Measurements from ENCODE around the gene FBXL17. TPM values are rescaled to one million over a fixed set of nuclear protein-coding genes. Genes with fewer than 3 reads are reported as not detected.
"Not testable (repeated sequence)": the region's sequence is repeated elsewhere in the genome, so short reads cannot be mapped to it uniquely, and the experiment has no call there.

The FBXL17 gene
- 1 to 10 TPM; 6.6 to 9.4 TPM for total RNA-seq

DNA sequence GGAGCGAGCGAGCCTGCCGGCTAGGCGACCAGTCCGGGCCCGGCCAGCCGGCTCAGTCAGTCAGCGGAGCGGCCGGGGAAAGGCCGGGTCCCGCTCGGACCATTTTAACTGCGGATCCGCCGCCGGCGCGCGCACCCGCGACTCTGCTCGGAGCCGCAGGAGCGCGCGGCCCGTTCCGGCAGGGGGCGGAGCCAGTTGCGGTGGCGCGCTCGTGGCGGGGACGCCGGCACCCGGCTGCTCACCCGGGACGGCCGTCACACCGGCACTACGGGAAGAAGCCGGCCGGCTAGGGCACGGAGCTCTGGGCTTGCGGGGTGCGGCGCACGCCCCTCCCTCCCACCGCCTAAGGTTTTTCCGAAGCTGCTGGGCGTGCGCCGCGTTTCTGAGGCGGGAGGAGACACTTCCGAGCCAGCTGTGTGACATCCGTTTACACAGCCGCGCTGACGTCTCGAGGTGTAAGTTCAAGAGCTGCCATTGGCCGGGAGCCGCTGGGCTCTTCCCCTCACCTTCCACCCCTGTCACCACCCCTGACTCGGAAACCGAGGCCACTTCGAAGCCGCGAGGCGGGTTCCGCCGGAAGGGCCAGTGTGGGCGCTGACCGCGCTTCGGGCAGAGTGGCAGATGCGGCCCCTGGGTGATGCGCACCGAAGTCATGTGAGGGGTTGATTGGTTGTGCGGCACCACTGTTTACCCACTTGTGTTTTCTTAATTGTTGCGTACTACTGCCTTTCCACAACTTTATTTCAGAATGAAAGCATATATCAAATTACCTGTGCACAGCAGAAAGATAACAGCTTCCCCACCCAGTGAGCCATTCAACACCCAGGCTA is at the start of gene FBXL17:
TSS of gene FBXL17 (minus strand) at position 145 of the 830 bp plus-strand sequence.
- H3K4me3 Mint-ChIP-seq: peak within 1 kb of the TSS; percentile 93
- POLR2A ChIA-PET: interaction anchor here (0.6 to 1.5 kb wide), 10 partner anchors 13 to 1309 kb away, joined by 3 to 10 read pairs (median 4); partner anchors contain the start of gene PJA2
- DNase-seq: peak; percentile 94
- peak; percentile 76 for ATAC-seq
- H3K4me1 Mint-ChIP-seq (ENCODE audit: low read depth): peaks cover 25% of the 10 kb centered on the region
- H3K9me3 Mint-ChIP-seq (ENCODE audit: insufficient read depth): peaks cover 5% of the 10 kb centered on the region
- peak within 1 kb of the TSS; percentile 97 for H3K27ac Mint-ChIP-seq
- H3K27me3 Mint-ChIP-seq (ENCODE audit: low read depth): no peaks in the 10 kb centered on the region
- CTCF ChIA-PET: interaction anchor here (1.8 kb wide), 1 partner anchor 37 kb away, joined by 6 read pairs; no protein-coding TSS in a partner anchor
- peaks cover 13% of the 10 kb centered on the region for H3K36me3 Mint-ChIP-seq (ENCODE audit: low read depth)

- H3K27me3 Mint-ChIP-seq (ENCODE audit: low read depth): peaks cover 6% of the 10 kb centered on the region
- ATAC-seq (no peak), DNase-seq (no peak)
- H3K36me3 Mint-ChIP-seq (ENCODE audit: low read depth): no peaks in the 10 kb centered on the region
- H3K9me3 Mint-ChIP-seq (ENCODE audit: insufficient read depth): no peaks in the 10 kb centered on the region
- CTCF ChIA-PET: no interaction called here
- no peaks in the 10 kb centered on the region for H3K4me1 Mint-ChIP-seq (ENCODE audit: low read depth)
- POLR2A ChIA-PET: no interaction called here
- no peak overlapping the region for H3K4me3 Mint-ChIP-seq
- H3K27ac Mint-ChIP-seq: no peak overlapping the region
Observed at GRCh38 chr5:108430931-108431608, 49.2 kb upstream of the FBXL17 start.

DNA sequence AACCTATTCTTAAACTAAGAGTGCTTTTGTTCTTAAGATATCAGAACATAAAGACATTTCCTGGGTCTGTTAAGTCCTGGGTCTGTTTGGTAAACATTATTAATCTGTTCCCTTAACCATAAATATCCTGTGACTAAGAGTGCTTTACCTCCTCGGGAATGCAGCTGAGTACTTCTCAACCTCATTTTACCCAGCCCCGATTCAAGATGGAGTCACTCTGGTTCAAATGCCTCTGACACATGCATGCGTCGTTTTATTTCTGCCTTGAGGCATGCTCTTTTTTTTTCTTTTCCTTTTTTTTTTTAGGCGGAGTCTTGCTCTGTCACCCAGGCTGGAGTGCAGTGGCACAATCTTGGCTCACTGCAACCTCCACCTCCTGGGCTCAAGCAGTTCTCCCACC is 39.8 kb upstream of the FBXL17 start:
- ChIA-PET CTCF (no interaction called here), POLR2A (no interaction called here)
- DNase-seq: no peak
- no peak overlapping the region for H3K4me3 Mint-ChIP-seq
- peaks cover 6% of the 10 kb centered on the region for H3K27me3 Mint-ChIP-seq (ENCODE audit: low read depth)
- H3K4me1 Mint-ChIP-seq (ENCODE audit: low read depth): no peaks in the 10 kb centered on the region
- H3K9me3 Mint-ChIP-seq (ENCODE audit: insufficient read depth): no peaks in the 10 kb centered on the region
- no peaks in the 10 kb centered on the region for H3K36me3 Mint-ChIP-seq (ENCODE audit: low read depth)
- ATAC-seq: no peak
- no peak overlapping the region for H3K27ac Mint-ChIP-seq

GRCh38 chr5:108420755-108421154 is 38.9 kb upstream of the FBXL17 start:
- POLR2A ChIA-PET: no interaction called here
- Mint-ChIP-seq H3K9me3 (ENCODE audit: insufficient read depth) (no peaks in the 10 kb centered on the region), H3K4me3 (no peak overlapping the region), H3K36me3 (ENCODE audit: low read depth) (no peaks in the 10 kb centered on the region), H3K27me3 (ENCODE audit: low read depth) (peaks cover 3% of the 10 kb centered on the region), H3K27ac (no peak overlapping the region), H3K4me1 (ENCODE audit: low read depth) (no peaks in the 10 kb centered on the region)
- CTCF ChIA-PET: no interaction called here
- DNase-seq: no peak
- no peak for ATAC-seq

GRCh38 chr5:108420158-108420557 is 38.3 kb upstream of the FBXL17 start:
- ATAC-seq: no peak
- no peak for DNase-seq
- Mint-ChIP-seq H3K27ac (no peak overlapping the region), H3K27me3 (ENCODE audit: low read depth) (peaks cover 3% of the 10 kb centered on the region), H3K36me3 (ENCODE audit: low read depth) (no peaks in the 10 kb centered on the region), H3K9me3 (ENCODE audit: insufficient read depth) (no peaks in the 10 kb centered on the region), H3K4me1 (ENCODE audit: low read depth) (no peaks in the 10 kb centered on the region), H3K4me3 (no peak overlapping the region)
- POLR2A ChIA-PET: no interaction called here
- CTCF ChIA-PET: no interaction called here

GRCh38 chr5:108418197-108418596 is 36.3 kb upstream of the FBXL17 start:
- DNase-seq: no peak
- H3K36me3 Mint-ChIP-seq (ENCODE audit: low read depth): no peaks in the 10 kb centered on the region
- H3K27me3 Mint-ChIP-seq (ENCODE audit: low read depth): no peaks in the 10 kb centered on the region
- POLR2A ChIA-PET: no interaction called here
- H3K27ac Mint-ChIP-seq: no peak overlapping the region
- no peaks in the 10 kb centered on the region for H3K9me3 Mint-ChIP-seq (ENCODE audit: insufficient read depth)
- CTCF ChIA-PET: no interaction called here
- no peak for ATAC-seq
- H3K4me3 Mint-ChIP-seq: no peak overlapping the region
- no peaks in the 10 kb centered on the region for H3K4me1 Mint-ChIP-seq (ENCODE audit: low read depth)

- ATAC-seq (no peak), DNase-seq (no peak)
- no peak overlapping the region for H3K27ac Mint-ChIP-seq
- POLR2A ChIA-PET: no interaction called here
- H3K4me3 Mint-ChIP-seq: no peak overlapping the region
- no peaks in the 10 kb centered on the region for H3K27me3 Mint-ChIP-seq (ENCODE audit: low read depth)
- H3K36me3 Mint-ChIP-seq (ENCODE audit: low read depth): no peaks in the 10 kb centered on the region
- no peaks in the 10 kb centered on the region for H3K4me1 Mint-ChIP-seq (ENCODE audit: low read depth)
- H3K9me3 Mint-ChIP-seq (ENCODE audit: insufficient read depth): no peaks in the 10 kb centered on the region
- CTCF ChIA-PET: no interaction called here
Observed at GRCh38 chr5:108417166-108417670, 35.3 kb upstream of the FBXL17 start.

DNA sequence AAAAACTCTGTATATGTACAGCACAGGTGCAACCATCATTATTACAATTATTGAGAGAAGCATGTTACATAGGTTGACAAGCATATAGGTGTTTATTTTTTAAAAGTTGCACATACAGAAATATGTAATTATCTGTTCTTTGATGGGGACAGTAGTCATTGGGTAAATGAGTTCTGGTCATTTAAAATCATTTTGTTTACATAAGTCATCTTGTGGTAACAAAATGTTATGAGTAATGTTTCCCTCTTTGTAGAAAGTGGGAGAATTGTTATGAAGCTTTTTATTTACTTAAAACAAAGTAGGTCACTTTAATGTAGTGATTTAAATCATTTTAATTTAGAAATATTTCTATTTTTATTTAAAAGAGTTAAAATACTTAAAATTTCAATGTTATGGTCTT is 33.8 kb upstream of the FBXL17 start:
- Mint-ChIP-seq H3K36me3 (ENCODE audit: low read depth) (no peaks in the 10 kb centered on the region), H3K4me1 (ENCODE audit: low read depth) (no peaks in the 10 kb centered on the region), H3K27me3 (ENCODE audit: low read depth) (no peaks in the 10 kb centered on the region), H3K4me3 (no peak overlapping the region), H3K27ac (no peak overlapping the region), H3K9me3 (ENCODE audit: insufficient read depth) (no peaks in the 10 kb centered on the region)
- DNase-seq: no peak
- ATAC-seq: no peak
- ChIA-PET CTCF (no interaction called here), POLR2A (interaction anchor here (0.7 kb wide), 1 partner anchor 33 kb away, joined by 3 read pairs; no protein-coding TSS in a partner anchor)

- ChIA-PET POLR2A (no interaction called here), CTCF (no interaction called here)
- H3K27me3 Mint-ChIP-seq (ENCODE audit: low read depth): no peaks in the 10 kb centered on the region
- H3K27ac Mint-ChIP-seq: no peak overlapping the region
- H3K9me3 Mint-ChIP-seq (ENCODE audit: insufficient read depth): no peaks in the 10 kb centered on the region
- H3K36me3 Mint-ChIP-seq (ENCODE audit: low read depth): no peaks in the 10 kb centered on the region
- H3K4me1 Mint-ChIP-seq (ENCODE audit: low read depth): no peaks in the 10 kb centered on the region
- DNase-seq (no peak), ATAC-seq (no peak)
- no peak overlapping the region for H3K4me3 Mint-ChIP-seq
Observed at GRCh38 chr5:108409786-108410185, 27.9 kb upstream of the FBXL17 start.

DNA sequence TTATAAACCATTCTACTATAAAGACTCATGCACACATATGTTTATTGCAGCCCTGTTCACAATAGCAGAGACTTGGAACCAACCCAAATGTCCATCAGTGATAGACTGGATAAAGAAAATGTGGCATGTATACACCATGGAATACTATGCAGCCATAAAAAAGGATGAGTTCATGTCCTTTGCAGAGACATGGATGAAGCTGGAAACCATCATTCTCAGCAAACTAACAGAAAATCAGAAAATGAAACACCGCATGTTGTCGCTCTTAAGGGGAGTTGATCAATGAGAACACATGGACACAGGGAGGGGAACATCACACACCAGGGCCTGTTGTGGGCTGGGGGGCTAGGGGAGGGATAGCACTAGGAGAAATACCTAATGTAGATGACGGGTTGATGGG is 23.3 kb upstream of the FBXL17 start:
- H3K27me3 Mint-ChIP-seq (ENCODE audit: low read depth); ATAC-seq; POLR2A ChIA-PET; H3K4me3 Mint-ChIP-seq; H3K9me3 Mint-ChIP-seq (ENCODE audit: insufficient read depth); H3K27ac Mint-ChIP-seq; H3K4me1 Mint-ChIP-seq (ENCODE audit: low read depth); CTCF ChIA-PET; H3K36me3 Mint-ChIP-seq (ENCODE audit: low read depth); DNase-seq: not testable (repeated sequence)

DNA sequence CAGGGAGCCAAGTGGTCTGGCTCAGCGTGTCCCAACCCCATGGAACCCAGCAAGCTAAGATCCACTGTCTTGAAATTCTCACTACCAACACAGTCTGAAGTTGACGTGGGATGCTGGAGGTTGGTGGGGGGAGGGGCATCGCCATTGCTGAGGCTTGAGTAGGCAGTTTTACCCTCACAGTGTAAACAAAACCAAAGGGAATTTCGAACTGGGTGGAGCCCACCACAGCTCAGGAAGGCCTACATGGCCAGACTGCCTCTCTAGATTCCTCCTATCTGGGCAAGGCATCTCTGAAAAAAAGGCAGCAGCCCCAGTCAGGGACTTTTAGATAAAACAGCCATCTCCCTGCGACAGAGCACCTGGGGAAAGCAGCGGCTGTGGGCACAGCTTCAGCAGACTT is 17.1 kb upstream of the FBXL17 start:
- ChIA-PET CTCF (no interaction called here), POLR2A (no interaction called here)
- Mint-ChIP-seq H3K4me1 (ENCODE audit: low read depth) (no peaks in the 10 kb centered on the region), H3K4me3 (no peak overlapping the region), H3K27me3 (ENCODE audit: low read depth) (peaks cover 5% of the 10 kb centered on the region), H3K36me3 (ENCODE audit: low read depth) (no peaks in the 10 kb centered on the region), H3K9me3 (ENCODE audit: insufficient read depth) (no peaks in the 10 kb centered on the region), H3K27ac (no peak overlapping the region)
- ATAC-seq (no peak), DNase-seq (no peak)

- H3K4me1 Mint-ChIP-seq (ENCODE audit: low read depth); CTCF ChIA-PET; DNase-seq; ATAC-seq; POLR2A ChIA-PET; H3K36me3 Mint-ChIP-seq (ENCODE audit: low read depth); H3K9me3 Mint-ChIP-seq (ENCODE audit: insufficient read depth); H3K27me3 Mint-ChIP-seq (ENCODE audit: low read depth); H3K27ac Mint-ChIP-seq; H3K4me3 Mint-ChIP-seq: not testable (repeated sequence)
Observed at GRCh38 chr5:108396837-108397236, 14.9 kb upstream of the FBXL17 start.
